Uterus (tissue), 2 donors: Measurements from ENCODE around the gene FER.

Source experiments
- CTCF ChIP-seq, 4 experiments: fragments of 200-600 bp in 2 of 4; fragments of 450-650 bp in 2 of 4; sonication (generic) in 2 of 4; IDR thresholded peaks; one replicate each; pipeline ENCODE4 v1.5.1; 2016 to 2019; ENCODE audit warnings: antibody characterized with exemption in 4 of 4, mild to moderate bottlenecking in 2 of 4, moderate library complexity in 1 of 4
- POLR2A ChIP-seq, 2 donors: fragments of 450-650 bp; IDR thresholded peaks; one replicate each; pipeline ENCODE4 v1.6.1; 2016; ENCODE audit warnings: antibody characterized with exemption in 2 of 2, mild to moderate bottlenecking in 1 of 2, moderate library complexity in 1 of 2

- TF ChIP-seq CTCF (IDR thresholded peaks at IDR 0.05) (no peak), POLR2A (IDR thresholded peaks at IDR 0.05) (no peak)
These were observed 258.4 kb downstream of the FER start for GRCh38 chr5:109006129-109006528.
